Peyer's patch (tissue), 4 donors: ENCODE results near the gene FAM162B. TPM values are rescaled to one million over a fixed set of nuclear protein-coding genes. Genes with fewer than 3 reads are reported as not detected.
"Not testable (repeated sequence)": the region's sequence is repeated elsewhere in the genome, so short reads cannot be mapped to it uniquely, and the experiment has no call there.

Source experiments
- DNase-seq, 3 donors: peaks; one replicate each; pipeline ENCODE4 v3.0.0-alpha.2; 2017 to 2019
- H3K27ac ChIP-seq, 4 donors: fragments of 200-600 bp; sonication (generic); one replicate each; pipeline ENCODE4 v1.5.1; 2016 to 2019
- H3K27me3 ChIP-seq, 2 donors: fragments of 200-600 bp; sonication (generic); one replicate each; pipeline ENCODE4 v1.5.1; 2019
- H3K36me3 ChIP-seq, 3 donors: fragments of 200-600 bp; sonication (generic); one replicate each; pipeline ENCODE4 v1.5.1; 2016 to 2019
- H3K4me1 ChIP-seq, 4 donors: fragments of 200-600 bp; sonication (generic); one replicate each; pipeline ENCODE4 v1.5.1; 2016 to 2019
- H3K4me3 ChIP-seq, 4 donors: fragments of 200-600 bp; sonication (generic); 1 replicate in 3 of 4; 2 replicates in 1 of 4; pipeline ENCODE4 v1.5.1; 2016 to 2019; ENCODE audit warnings: mild to moderate bottlenecking in 1 of 4
- H3K9me3 ChIP-seq, 4 donors: fragments of 200-600 bp; sonication (generic); one replicate each; pipeline ENCODE4 v1.5.1; 2016 to 2019; ENCODE audit warnings: mild to moderate bottlenecking in 1 of 4
- CTCF ChIP-seq, 6 experiments: fragments of 450-650 bp in 4 of 6; fragments of 200-600 bp in 2 of 6; sonication (generic) in 1 of 6; IDR thresholded peaks; one replicate each; pipeline ENCODE4 v1.5.1; 2017 to 2019; ENCODE audit warnings: antibody characterized with exemption in 6 of 6, mild to moderate bottlenecking in 3 of 6, moderate library complexity in 1 of 6
- POLR2A ChIP-seq, 2 donors: fragments of 450-650 bp; IDR thresholded peaks; one replicate each; pipeline ENCODE4 v1.5.1; 2017; ENCODE audit warnings: antibody characterized with exemption in 2 of 2, mild to moderate bottlenecking in 2 of 2, moderate library complexity in 2 of 2
- total RNA-seq, 4 donors: library from RNA; depleted of rRNA; stranded (reverse); fragments of >200 nt; gene quantifications; one replicate each; pipeline ENCODE4 v1.1.0, GENCODE V29; 2016

The FAM162B gene
- total RNA-seq, 4 donors from 2014 or later, result not detected

- H3K4me1 ChIP-seq, result no peaks in the 10 kb centered on the region
- H3K36me3 ChIP-seq, result peaks cover 0 to 41% (median 0%) of the 10 kb centered on the region in 3 donors
- no peak overlapping the region for H3K4me3 ChIP-seq
- TF ChIP-seq CTCF (IDR thresholded peaks at IDR 0.05) (no peak), POLR2A (IDR thresholded peaks at IDR 0.05) (no peak)
- H3K27ac ChIP-seq, result no peak overlapping the region
- H3K9me3 ChIP-seq, result no peaks in the 10 kb centered on the region
- no peaks in the 10 kb centered on the region for H3K27me3 ChIP-seq
- no peak for DNase-seq
These were observed 38.6 kb downstream of the FAM162B start for GRCh38 chr6:116726947-116727346.

GRCh38 chr6:116714761-116715160 lies 50.8 kb downstream of the FAM162B start:
- TF ChIP-seq CTCF (IDR thresholded peaks at IDR 0.05) (no peak), POLR2A (IDR thresholded peaks at IDR 0.05) (no peak)
- Histone ChIP-seq H3K4me3 (no peak overlapping the region), H3K9me3 (no peaks in the 10 kb centered on the region), H3K36me3 (peaks cover 0 to 42% (median 0%) of the 10 kb centered on the region in 3 donors), H3K4me1 (no peaks in the 10 kb centered on the region), H3K27me3 (no peaks in the 10 kb centered on the region), H3K27ac (no peak overlapping the region)
- DNase-seq, result no peak

- DNase-seq, result no peak
- no peaks in the 10 kb centered on the region for H3K27me3 ChIP-seq
- no peak overlapping the region for H3K4me3 ChIP-seq
- H3K4me1 ChIP-seq, result no peaks in the 10 kb centered on the region
- no peaks in the 10 kb centered on the region for H3K9me3 ChIP-seq
- H3K27ac ChIP-seq, result no peak overlapping the region
- TF ChIP-seq POLR2A (IDR thresholded peaks at IDR 0.05), result no peak
- H3K36me3 ChIP-seq, result peaks cover 0 to 37% (median 0%) of the 10 kb centered on the region in 3 donors
These were observed 51.2 kb downstream of the FAM162B start for GRCh38 chr6:116714296-116714695.

- H3K27ac ChIP-seq, result no peak overlapping the region
- no peak overlapping the region for H3K4me3 ChIP-seq
- H3K9me3 ChIP-seq, result no peaks in the 10 kb centered on the region
- no peaks in the 10 kb centered on the region for H3K27me3 ChIP-seq
- H3K36me3 ChIP-seq, result peaks cover 0 to 19% (median 0%) of the 10 kb centered on the region in 3 donors
- no peak for TF ChIP-seq CTCF (IDR thresholded peaks at IDR 0.05)
- TF ChIP-seq POLR2A (IDR thresholded peaks at IDR 0.05), result no peak
- H3K4me1 ChIP-seq, result no peaks in the 10 kb centered on the region
- no peak for DNase-seq
These were observed 59.6 kb downstream of the FAM162B start for GRCh38 chr6:116705917-116706316.

GRCh38 chr6:116703888-116704287 lies 61.6 kb downstream of the FAM162B start:
- DNase-seq, result not testable (repeated sequence)

More at GRCh38 chr6:116703888-116704287, 61.6 kb downstream of the FAM162B start:
- H3K9me3 ChIP-seq, H3K27me3 ChIP-seq, H3K27ac ChIP-seq, H3K4me1 ChIP-seq, H3K4me3 ChIP-seq: not testable (repeated sequence)
- peaks cover 0 to 19% (median 0%) of the 10 kb centered on the region in 3 donors for H3K36me3 ChIP-seq

Other genes starting within 250 kb of the FAM162B start
- gene TRAPPC3L, start 220.0 kb downstream of the FAM162B start, total RNA-seq, result not detected
- not detected for gene CALHM4, start 212.0 kb downstream of the FAM162B start, total RNA-seq
- gene RWDD1, start 194.2 kb downstream of the FAM162B start, total RNA-seq, result 10 to 100 TPM; 13.3 to 40.4 (median 22.4) TPM
- gene RSPH4A, start 149.2 kb downstream of the FAM162B start, total RNA-seq, result 1 to 10 TPM in 2 of 4 donors, under 1 TPM in 2; 0.35 to 5.0 (median 1.2) TPM
- gene ZUP1, start 97.0 kb downstream of the FAM162B start, total RNA-seq, result 10 to 100 TPM; 11.2 to 24.8 (median 14.3) TPM
- 10 to 100 TPM in 1 of 4 donors, 1 to 10 TPM in 3; 2.8 to 15.7 (median 3.2) TPM for gene KPNA5, start 84.5 kb downstream of the FAM162B start, total RNA-seq
- gene GPRC6A, start 63.4 kb upstream of the FAM162B start, total RNA-seq, result not detected
- gene RFX6, start 111.5 kb upstream of the FAM162B start, total RNA-seq, result 1 to 10 TPM in 3 of 4 donors, under 1 TPM in 1; 0.83 to 4.4 (median 1.9) TPM